H1 (cell line): ENCODE results near the gene ARG2. TPM values are rescaled to one million over a fixed set of nuclear protein-coding genes. Genes with fewer than 3 reads are reported as not detected.

Source experiments
- CTCF ChIA-PET: fragments of 300-600 bp; sonication (Branson Sonifier 250); formaldehyde crosslinking; loops from one replicate; lab custom pipeline; 2021; ENCODE audit not compliant: partially characterized antibody; lab: Charles Lee
- POLR2A ChIA-PET: fragments of 300-600 bp; sonication (Branson Sonifier 250); formaldehyde crosslinking; loops from one replicate; lab custom pipeline; 2021; ENCODE audit warnings: inconsistent platforms; ENCODE audit not compliant: partially characterized antibody; lab: Charles Lee
- DNase-seq, 2 experiments: peaks; one replicate each; pipeline versions ENCODE4 v3.0.0 to v3.0.0-alpha.2; 2010 to 2022; ENCODE audit warnings: low spot score in 2 of 2, low read depth in 1 of 2, mixed read lengths in 1 of 2
- FAIRE-seq: peaks from 2 replicates; lab custom pipeline; 2011; peaks lifted over from hg19 to GRCh38; lab: Jason Lieb, UNC
- H2AFZ ChIP-seq: 2 replicates; pipeline ENCODE4 v1.8.1; 2012; ENCODE audit warnings: low read length, inconsistent platforms
- H2AK5ac ChIP-seq: 2 replicates; pipeline ENCODE4 v1.6.1; 2013; ENCODE audit warnings: low read depth, low read length
- H2BK120ac ChIP-seq: replicated peaks from 2 replicates; pipeline ENCODE3; 2013; ENCODE audit warnings: low read depth, low read length, inconsistent platforms
- H2BK12ac ChIP-seq: 2 replicates; pipeline ENCODE4 v1.6.1; 2013; ENCODE audit warnings: low read depth, low read length
- H2BK15ac ChIP-seq: 2 replicates; pipeline ENCODE4 v1.6.1; 2013; ENCODE audit warnings: low read length
- H2BK20ac ChIP-seq: 2 replicates; pipeline ENCODE4 v1.6.1; 2013; ENCODE audit warnings: low read length
- H2BK5ac ChIP-seq: 2 replicates; pipeline ENCODE4 v1.6.1; 2013; ENCODE audit warnings: low read depth, low read length
- H3K14ac ChIP-seq: 2 replicates; pipeline ENCODE4 v1.6.1; 2013; ENCODE audit warnings: inconsistent platforms; ENCODE audit not compliant: insufficient read length
- H3K18ac ChIP-seq: 2 replicates; pipeline ENCODE4 v1.6.1; 2013; ENCODE audit warnings: low read length; ENCODE audit errors: extremely low read depth
- H3K23ac ChIP-seq: 2 replicates; pipeline ENCODE4 v1.6.1; 2013; ENCODE audit warnings: inconsistent platforms; ENCODE audit not compliant: insufficient read length
- H3K23me2 ChIP-seq: 2 replicates; pipeline ENCODE4 v1.6.1; 2013; ENCODE audit warnings: low read depth, low read length
- H3K27ac ChIP-seq: 2 replicates; pipeline ENCODE4 v1.6.1; 2011; ENCODE audit warnings: low read depth, low read length, inconsistent platforms
- H3K27me3 ChIP-seq, 4 experiments: replicated peaks in 1 of 4; 1 replicate in 1 of 4; 2 replicates in 3 of 4; pipeline versions ENCODE4 v1.6.1 to v1.8.1; 2011 to 2013; ENCODE audit warnings: low read length in 3 of 4, mild to moderate bottlenecking in 3 of 4, inconsistent platforms in 2 of 4, mixed read lengths in 2 of 4, moderate library complexity in 1 of 4; ENCODE audit not compliant: control insufficient read depth in 3 of 4, insufficient read depth in 3 of 4; ENCODE audit errors: extremely low read depth in 1 of 4
- H3K36me3 ChIP-seq, 4 experiments: 2 replicates each; pipeline versions ENCODE4 v1.6.1 to v1.8.1; 2011 to 2013; ENCODE audit warnings: mild to moderate bottlenecking in 4 of 4, low read length in 3 of 4, moderate library complexity in 2 of 4, control low read depth in 1 of 4, inconsistent platforms in 1 of 4; ENCODE audit not compliant: insufficient read depth in 4 of 4, control insufficient read depth in 2 of 4
- H3K4ac ChIP-seq: replicated peaks from 2 replicates; pipeline ENCODE3; 2013; ENCODE audit warnings: low read length, low read depth, mixed read lengths, inconsistent platforms; ENCODE audit not compliant: insufficient read length
- H3K4me1 ChIP-seq, 4 experiments: replicated peaks in 1 of 4; 1 replicate in 1 of 4; 2 replicates in 3 of 4; pipeline versions ENCODE4 v1.6.1 to v1.8.1; 2011 to 2013; ENCODE audit warnings: low read length in 3 of 4, inconsistent platforms in 2 of 4, mixed read lengths in 1 of 4; ENCODE audit not compliant: insufficient read depth in 4 of 4, control insufficient read depth in 3 of 4
- H3K4me2 ChIP-seq, 2 experiments: 2 replicates each; pipeline versions ENCODE4 v1.6.1 to v1.8.1; 2011 to 2013; ENCODE audit warnings: low read depth in 2 of 2, low read length in 2 of 2, control low read depth in 1 of 2, inconsistent platforms in 1 of 2, mild to moderate bottlenecking in 1 of 2; ENCODE audit not compliant: insufficient read depth in 1 of 2
- H3K4me3 ChIP-seq, 4 experiments: fragments of 200-600, 300-600 bp in 1 of 4; sonication (generic), shearing (Covaris generic), sonication (Bioruptor Twin) in 1 of 4; 2 replicates each; pipeline versions ENCODE4 v1.5.1 to v1.8.1; 2011 to 2016; ENCODE audit warnings: low read length in 4 of 4, low read depth in 3 of 4, control low read depth in 2 of 4, inconsistent platforms in 2 of 4, mild to moderate bottlenecking in 2 of 4, mixed read lengths in 1 of 4, moderate library complexity in 1 of 4; ENCODE audit not compliant: insufficient read depth in 2 of 4; ENCODE audit errors: extremely low read depth in 1 of 4
- H3K56ac ChIP-seq: replicated peaks from 2 replicates; pipeline ENCODE3; 2013; ENCODE audit warnings: low read depth, mild to moderate bottlenecking, mixed read lengths, low read length, inconsistent platforms; ENCODE audit not compliant: insufficient read length
- H3K79me1 ChIP-seq: 2 replicates; pipeline ENCODE4 v1.6.1; 2013; ENCODE audit warnings: low read depth, low read length, control low read depth
- H3K79me2 ChIP-seq, 2 experiments: 2 replicates each; pipeline versions ENCODE4 v1.6.1 to v1.8.1; 2012 to 2013; ENCODE audit warnings: low read length in 2 of 2, mild to moderate bottlenecking in 2 of 2, inconsistent platforms in 1 of 2; ENCODE audit not compliant: insufficient read depth in 2 of 2, control insufficient read depth in 1 of 2
- H3K9ac ChIP-seq, 4 experiments: replicated peaks in 1 of 4; 1 replicate in 1 of 4; 2 replicates in 3 of 4; pipeline versions ENCODE4 v1.6.1 to v1.8.1; 2011 to 2013; ENCODE audit warnings: low read depth in 3 of 4, low read length in 3 of 4, control low read depth in 2 of 4, mild to moderate bottlenecking in 2 of 4, moderate library complexity in 2 of 4, inconsistent platforms in 1 of 4; ENCODE audit errors: extremely low read depth in 1 of 4
- H3K9me3 ChIP-seq, 2 experiments: 2 replicates each; pipeline versions ENCODE4 v1.6.1 to v1.8.1; 2012 to 2013; ENCODE audit warnings: mild to moderate bottlenecking in 2 of 2, moderate library complexity in 2 of 2, control low read depth in 1 of 2, inconsistent platforms in 1 of 2, low read depth in 1 of 2, low read length in 1 of 2, mixed read lengths in 1 of 2; ENCODE audit not compliant: insufficient read depth in 2 of 2
- H4K20me1 ChIP-seq, 2 experiments: replicated peaks in 1 of 2; 2 replicates each; pipeline versions ENCODE3 to v1.8.1; 2011 to 2013; ENCODE audit warnings: inconsistent platforms in 2 of 2, low read length in 2 of 2, mild to moderate bottlenecking in 1 of 2; ENCODE audit not compliant: insufficient read depth in 2 of 2, control insufficient read depth in 1 of 2
- H4K5ac ChIP-seq: 2 replicates; pipeline ENCODE4 v1.6.1; 2013; ENCODE audit warnings: low read length, low read depth, mixed read lengths, inconsistent platforms; ENCODE audit not compliant: insufficient read length
- H4K8ac ChIP-seq: 2 replicates; pipeline ENCODE4 v1.8.0; 2013; ENCODE audit warnings: mild to moderate bottlenecking, moderate library complexity, low read length, inconsistent platforms; ENCODE audit not compliant: insufficient read depth; ENCODE audit errors: extremely low read depth
- H4K91ac ChIP-seq: replicated peaks from 2 replicates; pipeline ENCODE3; 2013; ENCODE audit warnings: low read length, mixed read lengths, inconsistent platforms; ENCODE audit not compliant: insufficient read length
- ASH2L ChIP-seq: fragments of 200-600, 300-600 bp; sonication (generic); IDR thresholded peaks from one replicate; pipeline ENCODE4 v1.7.1; 2017; ENCODE audit warnings: low read length
- GTF2F1 ChIP-seq: IDR thresholded peaks from 2 replicates; pipeline ENCODE4 v1.6.1; 2012; ENCODE audit warnings: low read depth, low read length, improper control_type of control experiment, borderline replicate concordance
- HDAC6 ChIP-seq: IDR thresholded peaks from one replicate; pipeline ENCODE4 v1.7.1; 2012; ENCODE audit warnings: low read depth, mild to moderate bottlenecking, inconsistent platforms, low read length, moderate library complexity
- JUN ChIP-seq: IDR thresholded peaks from 2 replicates; pipeline ENCODE4 v1.6.1; 2011; ENCODE audit warnings: low read depth, mild to moderate bottlenecking, improper control_type of control experiment, low read length
- SRF ChIP-seq: IDR thresholded peaks from 2 replicates; pipeline ENCODE4 v1.6.1; 2011; ENCODE audit warnings: mild to moderate bottlenecking, low read depth, low read length, moderate library complexity
- ZNF274 ChIP-seq: IDR thresholded peaks from 2 replicates; pipeline ENCODE4 v1.7.0; 2012; ENCODE audit warnings: low read length, borderline replicate concordance; ENCODE audit errors: extremely low read depth
- polyA plus RNA-seq, 7 experiments: library from polyadenylated mRNA; depleted of rRNA in 3 of 7; stranded (reverse) in 5 of 7; unstranded in 2 of 7; fragments of >200 nt in 5 of 7; fragments of 200-250 nt in 2 of 7; gene quantifications; 1 replicate in 5 of 7; 2 replicates in 1 of 7; 4 replicates in 1 of 7; pipeline versions ENCODE4 v1.2.1 to v1.2.3, GENCODE V29; 2011 to 2013; ENCODE audit warnings: missing spikeins in 2 of 7, mixed read lengths in 2 of 7
- total RNA-seq: library from RNA; stranded (reverse); fragmentation: NEBNext Ultra II Directional; extraction: Animal tissue kit (Norgen Biotek cat#: 25700); gene quantifications from 2 replicates; pipeline ENCODE4 v1.2.1, GENCODE V29; 2021

Gene ARG2
- total and polyA plus RNA-seq, 2 of the 8 experiments (the other 6 are each of a cell fraction or from before 2014, with no cell fraction given) = 49.9 to 59.1 TPM

DNA sequence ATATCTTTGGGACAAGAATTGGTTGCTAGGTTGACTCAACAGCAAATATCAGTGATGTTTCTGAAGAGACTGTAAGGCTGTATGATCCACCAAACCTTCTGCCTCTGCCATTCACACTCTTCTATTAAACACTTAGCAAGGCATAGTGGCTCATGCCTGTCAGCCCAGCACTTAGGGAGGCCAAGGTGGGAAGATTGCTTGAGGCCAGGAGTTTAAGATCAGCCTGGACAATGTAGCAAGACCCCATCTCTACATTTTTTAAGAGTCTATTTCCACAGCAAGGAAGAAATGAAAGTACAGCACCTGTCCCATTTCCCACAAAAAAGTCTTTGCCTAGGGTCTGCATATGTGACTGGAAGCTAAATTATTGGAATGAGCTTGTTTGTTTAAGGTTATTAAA lies 7.8 kb downstream of the ARG2 start:
- H2BK120ac ChIP-seq = no peak overlapping the region
- no peaks in the 10 kb centered on the region for H3K23me2 ChIP-seq
- H2BK5ac ChIP-seq = no peak overlapping the region
- peaks cover 0 to 1% (median 0%) of the 10 kb centered on the region in 4 experiments; a peak in 1 of 7 replicates for H3K4me1 ChIP-seq
- peaks cover 0 to 1% of the 10 kb centered on the region in 2 experiments for H4K20me1 ChIP-seq
- no peak overlapping the region for H4K8ac ChIP-seq
- no peak overlapping the region for H3K56ac ChIP-seq
- no peak overlapping the region for H3K27ac ChIP-seq
- H3K9me3 ChIP-seq = no peaks in the 10 kb centered on the region
- ChIA-PET CTCF (interaction anchor here (0.6 to 2.4 kb wide), 4 partner anchors 9 to 101 kb away, joined by 3 to 4 read pairs (median 3); no protein-coding TSS in a partner anchor), POLR2A (interaction anchor here (1.2 kb wide), 1 partner anchor 26 kb away, joined by 3 read pairs; no protein-coding TSS in a partner anchor)
- DNase-seq (no peak), FAIRE-seq (no peak)
- no peak for TF ChIP-seq JUN
- TF ChIP-seq GTF2F1 = no peak
- TF ChIP-seq HDAC6 = no peak
- TF ChIP-seq ZNF274 = no peak
- TF ChIP-seq ASH2L = no peak
- no peak for TF ChIP-seq SRF
- no peaks in the 10 kb centered on the region; the same call in 1 of the 2 replicates for H3K79me1 ChIP-seq
- no peak overlapping the region for H2BK12ac ChIP-seq
- H2AK5ac ChIP-seq = no peak overlapping the region
- H3K9ac ChIP-seq = no peak overlapping the region
- H3K14ac ChIP-seq = no peak overlapping the region
- H3K4me2 ChIP-seq = no peak overlapping the region
- no peak overlapping the region for H3K4ac ChIP-seq
- H3K36me3 ChIP-seq = peaks cover 0 to 8% (median 2%) of the 10 kb centered on the region in 4 experiments; a peak in 3 of 8 replicates
- H3K23ac ChIP-seq = no peak overlapping the region
- H3K18ac ChIP-seq = no peak overlapping the region
- no peak overlapping the region for H3K4me3 ChIP-seq
- no peak overlapping the region for H2BK15ac ChIP-seq
- H4K91ac ChIP-seq = no peak overlapping the region
- H4K5ac ChIP-seq = no peak overlapping the region
- H3K79me2 ChIP-seq = no peaks in the 10 kb centered on the region
- no peak overlapping the region for H2BK20ac ChIP-seq
- H2AFZ ChIP-seq = no peak overlapping the region
- H3K27me3 ChIP-seq = no peaks in the 10 kb centered on the region
